ENCODE data around the gene CCDC102B. TPM values are rescaled to one million over a fixed set of nuclear protein-coding genes. Genes with fewer than 3 reads are reported as not detected.

The CCDC102B gene
- total and polyA plus RNA-seq, 12 donors: 2.7 to 16.7 (median 8.6) TPM

- H3K9me3 ChIP-seq (replicated peaks in 1 of 3): peaks cover 0 to 4% (median 0%) of the 10 kb centered on the region in 3 donors
- intact Hi-C loops (cut with DNase I): no loop called here
Measured at GRCh38 chr18:69021211-69021805, 223.4 kb downstream of the CCDC102B start.

GRCh38 chr18:69022426-69022825 lies 224.5 kb downstream of the CCDC102B start:
- Histone ChIP-seq H3K27me3 (no peaks in the 10 kb centered on the region), H3K4me1 (replicated peaks in 1 of 2) (no peaks in the 10 kb centered on the region), H3K27ac (no peak overlapping the region), H3K36me3 (replicated peaks in 1 of 2) (no peaks in the 10 kb centered on the region), H3K4me3 (no peak overlapping the region), H3K9me3 (replicated peaks in 1 of 3) (peaks cover 0 to 4% (median 0%) of the 10 kb centered on the region in 3 donors)
- whole genome bisulfite sequencing, 4 donors: 53 to 76% (median 62%) methylated on average over 1 of the region's 1 CpG
- no peak for TF ChIP-seq CTCF (IDR thresholded peaks at IDR 0.05)
- TF ChIP-seq POLR2A (IDR thresholded peaks at IDR 0.05): no peak
- DNase-seq: no peak
- intact Hi-C loops (cut with DNase I): no loop called here

More at GRCh38 chr18:69021211-69021805, 223.4 kb downstream of the CCDC102B start:
- no peak for TF ChIP-seq CTCF (IDR thresholded peaks at IDR 0.05)
- Histone ChIP-seq H3K4me1 (replicated peaks in 1 of 2) (no peaks in the 10 kb centered on the region), H3K4me3 (no peak overlapping the region), H3K27me3 (no peaks in the 10 kb centered on the region), H3K27ac (no peak overlapping the region), H3K36me3 (replicated peaks in 1 of 2) (no peaks in the 10 kb centered on the region)
- WGBS, 4 donors: 67 to 76% (median 70%) methylated on average over 8 of the region's 8 CpGs
- DNase-seq: no peak

GRCh38 chr18:69031571-69031970 lies 233.7 kb downstream of the CCDC102B start:
- H3K27me3 ChIP-seq: no peaks in the 10 kb centered on the region
- no peaks in the 10 kb centered on the region for H3K9me3 ChIP-seq (replicated peaks in 1 of 3)
- TF ChIP-seq POLR2A (IDR thresholded peaks at IDR 0.05) (no peak), CTCF (IDR thresholded peaks at IDR 0.05) (no peak)
- WGBS, 4 donors: 73 to 81% (median 78%) methylated on average over 1 of the region's 1 CpG
- H3K36me3 ChIP-seq (replicated peaks in 1 of 2): no peaks in the 10 kb centered on the region
- DNase-seq: no peak
- intact Hi-C loops (cut with DNase I): no loop called here
- H3K4me1 ChIP-seq (replicated peaks in 1 of 2): no peaks in the 10 kb centered on the region
- H3K4me3 ChIP-seq: no peak overlapping the region
- H3K27ac ChIP-seq: no peak overlapping the region

- no peaks in the 10 kb centered on the region for H3K27me3 ChIP-seq
- intact Hi-C loops (cut with DNase I): no loop called here
- no peaks in the 10 kb centered on the region for H3K4me1 ChIP-seq (replicated peaks in 1 of 2)
- no peak for DNase-seq
- no peaks in the 10 kb centered on the region for H3K36me3 ChIP-seq (replicated peaks in 1 of 2)
- no peak overlapping the region for H3K4me3 ChIP-seq
- no peak for TF ChIP-seq POLR2A (IDR thresholded peaks at IDR 0.05)
- no peak for TF ChIP-seq CTCF (IDR thresholded peaks at IDR 0.05)
- no peaks in the 10 kb centered on the region for H3K9me3 ChIP-seq (replicated peaks in 1 of 3)
- H3K27ac ChIP-seq: no peak overlapping the region
Measured at GRCh38 chr18:69032009-69032408, 234.1 kb downstream of the CCDC102B start.
